GM21737 (cell line): ENCODE measurements around the gene GGT7.
A peak's percentile ranks its signal among the peaks of the same experiment; 100 is the strongest.
"Not testable (repeated sequence)": the region's sequence is repeated elsewhere in the genome, so short reads cannot be mapped to it uniquely, and the experiment has no call there.

Source experiments
- ATAC-seq: cut with Tn5 transposase; IDR thresholded peaks from one replicate; pipeline ENCODE4 v1.9.1; 2021; ENCODE audit warnings: mild to moderate bottlenecking, moderate library complexity; ENCODE audit not compliant: unreplicated experiment

GGT7 gene

DNA sequence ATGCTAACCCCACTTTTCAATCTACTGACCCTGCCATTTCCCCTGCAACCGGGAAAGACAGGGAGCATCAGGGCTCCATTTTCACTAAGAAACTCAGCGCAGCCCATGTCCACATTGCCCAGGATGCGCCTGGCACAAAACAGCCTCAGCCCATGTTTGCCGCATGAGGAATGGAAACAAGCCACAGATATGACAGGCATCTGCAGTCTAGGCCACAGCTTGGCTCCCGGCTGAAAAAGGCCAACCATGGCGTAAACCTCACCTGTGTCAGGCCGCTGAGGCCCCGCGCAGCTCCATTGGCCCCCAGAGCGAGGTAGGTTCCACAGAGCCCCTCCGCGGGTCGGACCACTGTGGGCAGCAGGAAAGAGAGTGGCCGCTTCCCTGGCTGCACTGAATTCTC is 21.7 kb downstream of the GGT7 start:
- ATAC-seq, result no peak

DNA sequence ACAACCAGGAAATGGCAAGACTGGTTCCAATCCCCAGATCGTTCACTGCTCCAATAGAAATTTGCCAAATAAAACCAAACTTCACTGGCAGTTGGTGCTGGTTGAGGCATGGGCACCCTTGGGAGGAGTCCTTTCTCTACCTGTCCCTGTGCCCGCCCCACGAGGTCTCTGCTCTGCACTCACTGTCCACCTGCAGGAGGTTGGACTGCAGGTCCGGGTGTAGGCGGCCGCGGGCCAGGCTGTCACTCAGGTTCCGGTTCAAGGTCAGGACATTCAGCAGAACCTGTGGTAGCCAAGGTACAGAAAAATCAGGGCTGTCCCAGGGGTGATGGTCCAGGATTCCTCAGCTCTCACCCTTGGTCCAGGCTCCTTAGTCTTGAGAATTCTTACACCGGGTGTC is 22.9 kb downstream of the GGT7 start:
- no peak for ATAC-seq

DNA sequence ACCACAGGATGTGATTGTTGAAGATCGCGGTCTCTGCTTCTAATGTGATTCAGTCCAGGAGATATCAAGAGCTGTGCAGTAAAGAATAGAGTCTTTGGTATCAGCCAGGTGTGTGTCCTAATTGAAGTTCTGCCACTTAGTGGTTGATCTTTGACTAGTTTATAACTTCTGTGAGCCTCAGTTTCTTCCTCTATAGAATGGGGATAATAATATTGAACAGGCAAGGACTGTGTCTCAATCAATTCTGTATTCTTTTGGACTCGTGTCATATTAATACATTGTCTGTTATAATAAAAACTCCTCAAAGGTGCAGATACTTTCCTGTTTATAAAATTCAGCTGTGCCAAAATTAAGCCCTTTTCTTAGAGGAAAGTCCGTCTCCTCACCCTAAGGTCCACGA is 24.1 kb downstream of the GGT7 start:
- ATAC-seq, result no peak

DNA sequence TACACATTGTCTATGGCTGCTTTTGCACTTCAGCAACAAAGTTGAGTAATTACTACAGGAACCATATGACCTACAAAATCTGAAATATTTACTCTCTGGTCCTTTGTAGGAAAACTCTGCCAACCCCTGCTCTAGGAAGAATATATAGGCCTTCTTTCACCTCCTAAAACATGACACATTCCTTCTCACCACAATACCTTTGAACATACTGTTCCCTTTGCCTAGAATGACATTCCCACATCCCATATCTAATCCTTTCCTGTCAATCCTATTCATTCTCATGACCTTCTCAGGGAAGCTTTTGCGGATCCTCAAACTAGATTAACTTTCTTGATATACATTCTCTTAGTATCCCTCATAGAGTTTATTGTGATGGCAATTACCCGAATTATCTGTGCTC is 29.2 kb downstream of the GGT7 start:
- ATAC-seq, result no peak

DNA sequence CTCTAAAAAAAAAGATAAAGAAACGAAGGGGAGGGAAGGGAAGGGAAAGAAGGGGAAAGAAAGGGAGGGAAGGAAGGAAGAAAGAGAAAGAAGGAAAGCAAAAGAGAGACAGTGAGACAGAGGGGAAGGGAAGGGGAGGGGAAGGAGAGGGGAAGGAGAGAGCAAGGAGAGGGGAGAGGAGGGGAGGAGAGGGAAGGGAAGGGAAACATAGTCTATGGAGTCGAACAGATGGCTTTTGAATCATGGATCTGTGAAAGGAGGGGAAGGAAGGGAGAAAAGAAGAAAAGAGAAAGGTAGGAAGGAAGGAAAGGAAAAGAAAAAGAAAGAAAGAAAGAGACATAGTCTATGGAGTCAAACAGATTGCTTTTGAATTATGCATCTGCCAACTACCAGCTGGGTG is 30.5 kb downstream of the GGT7 start:
- no peak for ATAC-seq

DNA sequence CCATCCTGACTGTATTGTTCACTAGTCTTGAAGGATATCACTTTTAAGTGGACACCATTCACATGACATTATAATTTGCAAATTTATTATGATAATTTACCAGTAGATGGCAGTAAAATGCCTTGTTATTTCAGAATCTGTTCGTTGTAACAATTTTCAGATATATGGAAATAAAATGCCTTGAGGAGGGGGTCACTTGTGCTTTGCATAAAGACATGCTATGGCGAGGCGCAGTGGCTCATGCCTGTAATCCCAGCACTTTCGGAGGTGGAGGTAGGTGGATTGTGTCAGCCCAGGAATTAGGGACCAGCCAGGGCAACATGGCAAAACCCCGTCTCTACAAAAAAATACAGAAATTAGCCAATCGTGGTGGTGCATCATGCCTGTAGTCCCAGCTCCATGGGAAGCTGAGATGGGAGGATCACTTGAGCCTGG is 38.2 kb downstream of the GGT7 start:
- ATAC-seq, result no peak

DNA sequence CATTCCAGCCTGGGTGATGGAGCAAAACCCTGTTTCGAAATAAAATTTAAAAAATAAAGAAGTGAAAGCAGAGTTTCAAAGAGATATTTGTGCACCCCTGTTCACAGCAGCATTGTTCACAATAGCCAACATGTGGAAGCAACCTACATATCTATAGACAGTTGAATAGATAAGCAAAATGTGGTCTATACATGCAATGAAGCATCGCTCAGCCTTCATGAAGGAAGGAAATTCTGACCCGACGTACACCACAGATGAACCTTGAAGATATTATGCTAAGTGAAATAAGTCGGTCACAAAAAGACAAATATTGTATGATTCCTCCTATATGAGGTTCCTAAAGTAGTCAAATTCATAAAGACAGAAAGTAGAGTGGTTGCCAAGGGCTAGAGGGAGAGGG is 40.7 kb downstream of the GGT7 start:
- no peak for ATAC-seq

DNA sequence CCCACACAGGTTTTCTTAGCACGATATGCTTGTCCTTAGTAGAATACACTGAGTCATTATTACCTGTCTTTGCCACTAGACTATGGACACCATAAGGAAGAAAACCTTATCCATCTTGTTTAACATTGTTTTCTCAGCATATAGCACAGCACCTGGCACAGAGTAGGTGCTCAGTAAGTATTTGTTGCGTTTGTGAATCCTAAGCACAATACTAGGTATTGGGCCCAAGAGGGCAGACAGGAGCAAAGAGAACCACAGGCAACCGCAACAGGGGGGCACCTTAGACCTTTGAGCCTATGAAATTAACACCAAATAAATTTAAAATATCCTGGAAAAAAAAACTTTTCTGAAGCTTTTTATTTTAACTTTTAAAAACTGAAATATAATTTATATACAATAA is 43.5 kb downstream of the GGT7 start:
- no peak for ATAC-seq

DNA sequence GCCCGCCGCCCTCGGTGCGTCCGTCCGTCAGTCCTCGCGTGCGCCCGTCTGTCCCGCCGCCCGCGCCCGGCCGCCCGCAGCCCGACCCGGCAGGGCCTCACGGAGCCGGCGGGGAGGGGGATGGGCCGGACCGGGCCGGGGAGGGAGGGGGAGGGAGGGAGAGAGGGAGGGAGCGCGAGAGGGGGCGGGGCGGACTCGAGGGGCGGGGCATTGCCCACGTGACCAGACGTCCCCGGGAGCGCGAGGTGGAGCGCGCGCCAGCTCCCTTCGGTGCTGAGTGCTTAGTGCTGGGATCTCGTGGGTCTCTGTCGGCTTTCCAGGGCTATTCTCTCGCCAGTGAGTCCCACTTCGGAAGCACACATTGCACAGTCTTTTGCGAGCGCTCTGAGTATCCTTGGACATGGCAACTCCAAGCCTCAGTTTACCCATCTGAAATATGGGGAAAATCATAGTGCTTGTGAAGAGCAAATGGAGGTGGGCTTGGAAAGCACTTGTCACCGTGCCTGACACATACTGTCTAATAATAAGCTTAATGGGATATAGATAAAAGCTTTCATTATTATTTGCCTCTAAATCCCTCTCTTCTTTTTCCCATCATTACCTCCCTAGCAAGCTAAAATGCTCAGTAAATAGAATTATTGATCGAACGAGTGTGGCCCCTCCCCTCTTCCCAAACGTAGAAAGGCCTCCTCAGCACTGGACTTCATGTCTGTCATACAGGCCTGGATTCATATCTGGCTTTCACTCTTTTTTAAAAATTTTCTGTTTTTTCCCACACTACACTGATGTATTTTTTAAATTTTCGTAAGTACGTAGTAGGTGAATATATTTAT is 46.9 kb downstream of the GGT7 start, which contains the start of gene NCOA6:
TSS of gene NCOA6 (minus strand) at position 122 of the 833 bp plus-strand sequence. CDS start 43,296 bp downstream, outside the sequence.
- peak; percentile 50 for ATAC-seq

DNA sequence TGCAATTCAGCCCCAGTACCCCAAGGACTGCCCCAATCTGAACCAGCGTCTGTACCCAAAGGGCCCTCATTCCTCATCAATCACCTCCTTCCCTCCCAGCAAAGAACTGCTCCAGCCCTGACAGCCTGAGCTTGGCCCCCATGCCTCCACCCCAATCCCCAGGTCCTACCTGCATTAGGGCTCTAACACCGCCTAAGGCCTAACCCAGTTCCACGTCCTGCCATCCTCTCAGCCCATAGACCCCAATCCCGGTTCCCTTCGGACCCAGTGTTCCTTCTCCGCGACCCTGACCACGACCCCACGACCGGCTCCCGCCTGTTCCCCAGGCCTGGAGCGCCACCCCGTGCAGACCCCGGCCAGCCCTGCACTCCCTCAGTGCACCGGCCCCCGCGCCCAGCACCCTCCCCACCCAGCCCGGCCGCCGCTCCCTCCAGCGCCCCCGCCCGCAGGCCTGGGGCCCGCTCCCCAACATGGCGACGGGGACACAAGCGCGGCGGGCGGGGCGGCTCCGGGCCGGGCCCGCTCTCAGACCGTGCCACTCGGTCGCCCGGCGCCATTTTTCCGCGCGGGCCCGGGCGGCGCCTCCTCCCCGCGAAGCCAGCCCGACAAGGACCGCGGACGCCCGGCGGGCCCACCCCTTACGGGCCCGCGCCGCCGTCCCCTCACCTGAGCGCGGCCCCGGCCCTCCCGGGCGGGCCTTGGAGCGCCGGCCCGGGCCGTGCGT is 47.7 kb downstream of the GGT7 start:
- peak; percentile 65 for ATAC-seq

DNA sequence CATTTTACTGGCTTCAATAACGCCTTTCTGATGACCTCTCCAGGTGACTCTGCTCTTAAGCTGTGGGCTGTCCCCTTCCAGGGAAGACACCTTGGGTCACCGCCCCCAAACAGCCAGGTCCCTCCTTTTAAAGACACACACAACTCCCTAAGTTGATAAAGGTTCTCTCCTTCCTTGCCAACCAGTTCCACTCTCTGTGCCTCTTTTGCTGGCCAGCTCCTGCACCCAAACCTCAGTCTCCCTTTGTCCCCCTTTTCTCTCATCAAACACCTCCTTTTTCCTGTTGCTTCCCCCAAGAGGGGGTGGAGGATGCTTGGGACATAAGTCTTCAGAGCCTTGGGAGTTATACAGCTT is 48.2 kb downstream of the GGT7 start:
- ATAC-seq, result peak; percentile 62

DNA sequence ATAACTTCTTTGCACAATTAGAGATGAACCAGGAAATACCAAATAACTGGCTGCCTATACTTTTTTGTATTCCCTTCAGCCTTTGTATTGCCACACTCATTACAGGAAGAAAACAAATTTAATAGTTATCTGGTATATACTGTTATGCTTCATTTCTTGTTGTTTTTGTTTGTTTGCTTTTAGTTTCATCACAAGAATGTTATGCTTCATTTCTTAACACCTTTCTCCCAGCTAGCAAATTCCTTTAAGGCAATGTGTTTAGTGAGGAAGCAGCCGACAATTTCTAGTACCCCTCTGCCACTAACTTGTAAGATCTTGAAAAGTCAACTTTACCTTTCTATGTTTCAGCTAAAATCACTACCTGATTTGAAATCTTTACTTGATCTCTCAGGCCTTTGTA is 48.6 kb downstream of the GGT7 start:
- ATAC-seq, result no peak

DNA sequence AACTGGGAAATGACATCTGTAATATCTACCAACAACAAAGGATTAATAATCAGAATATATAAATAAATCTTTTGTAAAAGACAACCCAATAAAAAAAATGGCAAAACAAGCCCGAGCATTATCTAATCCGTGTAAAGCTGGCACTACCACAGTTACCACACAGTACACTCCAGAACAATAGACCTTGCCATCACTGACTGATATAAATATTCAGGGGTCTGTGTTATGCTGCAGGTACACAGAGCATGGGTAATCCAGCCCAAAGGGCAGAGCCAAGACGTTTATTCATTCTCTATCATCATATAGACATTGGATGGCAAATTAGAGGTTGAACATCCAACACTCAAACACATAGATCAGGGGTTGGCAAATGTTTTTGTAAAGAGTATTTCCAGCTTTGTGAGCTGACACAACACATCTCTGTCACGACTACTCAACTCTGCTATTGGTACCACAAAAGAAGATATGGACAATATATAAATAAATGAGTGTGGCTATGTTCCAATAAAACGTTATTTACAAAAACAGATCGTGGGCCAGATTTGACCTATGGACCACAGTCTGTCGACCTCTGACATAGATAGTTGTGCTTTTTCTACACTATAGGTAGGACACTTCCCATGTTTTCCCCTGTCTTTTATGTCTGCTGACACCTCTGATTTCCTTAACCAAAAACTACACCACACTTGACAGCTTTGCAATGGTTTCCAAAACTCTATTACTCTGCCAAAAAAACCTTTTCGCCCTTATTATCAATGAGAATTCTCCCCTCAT is 51.7 kb downstream of the GGT7 start:
- no peak for ATAC-seq

DNA sequence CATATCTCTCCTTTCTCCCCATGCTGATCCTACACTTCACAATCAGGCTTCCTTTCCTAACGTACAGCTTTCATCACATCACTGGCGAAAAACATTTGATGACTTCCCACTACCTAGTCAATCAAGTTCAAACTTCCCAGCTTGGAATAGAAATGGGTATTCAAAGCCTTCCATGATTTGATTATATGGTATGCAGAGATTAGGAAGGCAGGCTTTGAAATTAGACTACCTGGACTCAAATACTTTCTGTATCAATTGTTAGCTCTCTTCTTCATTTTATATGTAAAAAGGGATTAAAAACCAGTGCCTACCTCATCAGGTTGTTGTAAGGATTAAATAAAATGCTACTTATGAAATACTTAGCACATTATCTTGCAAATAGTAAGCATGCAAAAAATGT is 54.9 kb downstream of the GGT7 start:
- ATAC-seq, result no peak

DNA sequence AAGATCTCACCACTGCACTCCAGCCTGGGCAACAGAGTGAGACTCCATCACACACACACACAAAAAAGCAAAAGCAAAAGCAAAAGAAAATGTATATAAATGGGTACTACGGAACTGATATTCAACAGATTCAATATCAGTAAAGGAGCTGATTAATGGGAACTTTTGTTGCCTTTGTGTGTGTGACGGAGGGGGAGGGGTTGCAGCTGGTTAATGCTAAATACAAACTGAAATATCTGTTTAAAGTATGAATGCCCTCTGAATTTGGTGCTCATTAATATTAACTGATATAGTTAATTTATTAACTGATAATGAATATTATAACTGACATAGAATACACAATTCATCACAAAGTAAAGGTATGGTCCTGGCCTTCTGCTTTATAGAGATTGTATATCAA is 55.6 kb downstream of the GGT7 start:
- ATAC-seq, result no peak

DNA sequence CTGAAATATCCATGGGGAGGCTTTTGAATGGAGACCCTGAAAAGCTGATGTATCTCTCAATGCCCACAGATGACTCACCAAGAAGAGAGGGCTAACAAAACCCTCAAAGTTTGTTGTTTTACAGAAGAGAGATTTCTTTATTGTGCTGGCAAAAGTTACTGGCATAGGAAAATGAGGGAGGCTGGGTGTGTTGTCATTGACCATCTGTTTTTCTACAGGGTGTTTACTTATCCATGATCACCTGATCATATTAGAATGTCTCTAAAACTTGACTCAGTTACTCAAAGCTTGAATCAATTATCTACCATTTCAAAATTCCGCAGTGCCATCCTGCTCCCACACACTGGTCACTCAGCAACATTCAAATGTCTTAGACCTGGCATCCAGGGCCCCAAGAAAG is 57.0 kb downstream of the GGT7 start:
- no peak for ATAC-seq

DNA sequence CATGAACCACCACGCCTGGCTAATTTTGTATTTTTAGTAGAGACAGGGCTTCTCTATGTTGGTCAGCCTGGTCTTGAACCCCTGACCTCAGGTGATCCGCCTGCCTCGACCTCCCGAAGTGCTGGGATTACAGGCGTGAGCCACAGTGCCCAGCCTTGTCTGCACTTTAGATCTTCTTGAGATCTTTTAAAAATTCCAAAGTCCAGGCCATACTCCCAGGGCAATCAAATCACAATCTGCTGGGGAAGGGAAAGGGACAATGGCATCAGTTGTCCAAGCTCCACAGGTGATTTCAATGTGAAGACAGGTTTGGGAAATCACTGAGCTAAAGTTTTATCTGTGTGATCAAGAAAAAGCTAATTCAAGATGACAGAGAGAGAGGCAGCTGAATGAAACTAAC is 64.1 kb downstream of the GGT7 start:
- no peak for ATAC-seq

DNA sequence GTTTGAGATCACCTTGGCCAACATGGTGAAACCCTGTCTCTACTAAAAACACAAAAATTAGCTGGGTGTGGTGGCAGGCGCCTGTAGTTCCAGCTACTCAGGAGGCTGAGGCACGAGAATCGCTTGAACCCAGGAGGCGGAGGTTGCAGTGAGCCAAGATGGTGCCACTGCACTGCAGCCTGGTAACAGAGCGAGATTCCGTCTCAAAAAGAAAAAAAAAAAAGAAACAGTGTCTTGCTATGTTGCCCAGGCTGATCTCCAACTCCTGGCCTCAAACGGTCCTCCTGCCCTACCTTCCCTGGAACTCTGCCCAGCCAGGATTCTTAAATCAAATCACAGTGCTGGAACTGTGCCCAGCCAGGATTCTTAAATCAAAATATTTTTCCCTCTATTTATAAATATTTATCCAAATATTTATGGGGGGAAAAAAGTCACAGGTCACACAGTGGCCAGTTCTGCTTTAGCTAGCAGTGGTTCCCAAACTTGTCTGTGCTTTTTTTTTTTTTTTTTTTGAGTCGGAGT is 64.7 kb downstream of the GGT7 start:
- not testable (repeated sequence) for ATAC-seq

DNA sequence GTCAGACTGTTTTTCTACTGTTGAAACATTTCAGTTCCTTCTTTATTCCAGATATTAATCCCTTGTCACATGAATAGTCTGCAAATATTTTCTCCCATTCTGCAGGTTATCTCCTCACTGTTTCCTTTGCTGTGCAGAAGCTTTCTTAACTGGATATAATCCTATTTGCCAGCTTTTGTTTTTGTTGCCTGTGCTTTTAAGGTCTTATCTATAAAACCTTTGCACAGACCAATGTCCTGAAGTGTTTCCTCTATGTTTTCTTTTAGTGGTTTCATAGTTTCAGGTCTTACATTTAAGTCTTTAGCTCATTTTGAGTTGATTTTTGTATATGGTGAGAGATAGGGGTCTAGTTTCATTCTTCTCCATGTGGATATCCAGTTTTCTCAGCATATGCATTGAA is 66.4 kb downstream of the GGT7 start:
- no peak for ATAC-seq

DNA sequence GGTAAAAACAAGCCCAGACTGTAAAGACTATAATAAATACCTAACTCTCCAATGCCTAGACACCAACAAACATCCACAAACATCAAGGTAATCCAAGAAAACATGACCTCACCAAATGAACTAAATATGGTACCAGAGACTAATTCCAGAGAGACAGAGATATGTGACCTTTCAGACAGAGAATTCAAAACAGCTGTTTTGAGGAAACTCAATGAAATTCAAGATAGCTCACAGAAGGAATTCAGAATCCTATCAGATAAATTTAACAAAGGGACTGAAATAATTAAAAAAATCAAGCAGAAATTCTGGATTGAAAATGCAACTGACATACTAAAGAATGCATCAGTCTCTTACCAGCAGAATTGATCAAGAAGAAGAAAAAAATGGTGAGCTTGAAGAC is 73.8 kb downstream of the GGT7 start:
- no peak for ATAC-seq

DNA sequence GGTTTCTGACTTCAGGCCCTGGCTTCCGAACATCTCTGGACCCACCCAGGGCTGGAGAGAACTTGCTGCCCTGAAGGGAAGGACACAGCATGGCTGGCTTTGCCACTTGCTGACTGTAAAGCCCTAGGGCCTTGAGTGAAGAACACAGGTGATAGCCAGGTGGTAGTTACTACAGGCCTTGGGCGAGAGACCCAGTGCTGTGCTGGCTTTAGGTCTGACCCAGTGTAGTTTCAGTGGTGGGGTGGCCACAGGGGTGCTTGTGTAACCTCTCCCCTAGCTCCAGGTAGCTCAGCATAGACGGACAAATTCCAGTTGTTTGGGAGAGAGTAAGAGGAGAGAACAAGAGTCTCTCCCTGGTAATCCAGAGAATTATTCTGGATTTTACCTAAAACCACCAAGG is 74.3 kb downstream of the GGT7 start:
- no peak for ATAC-seq
